GM23248 (cell line): ENCODE results near the gene LPIN3. TPM values are rescaled to one million over a fixed set of nuclear protein-coding genes. Genes with fewer than 3 reads are reported as not detected.

Experiments used
- DNase-seq: peaks from one replicate; pipeline ENCODE4 v3.0.0-alpha.2; 2015
- H2AFZ ChIP-seq: fragments of 200-600 bp; sonication (generic); 2 replicates; pipeline ENCODE4 v1.6.1; 2016; ENCODE audit warnings: antibody characterized with exemption
- H3F3A ChIP-seq: fragments of 200-600 bp; sonication (generic); 2 replicates; pipeline ENCODE4 v1.6.1; 2016; ENCODE audit warnings: mild to moderate bottlenecking, antibody characterized with exemption, mixed run types; ENCODE audit not compliant: insufficient read depth
- H3K27ac ChIP-seq: fragments of 200-600 bp; sonication (generic); 2 replicates; pipeline ENCODE4 v1.5.1; 2016; ENCODE audit warnings: mild to moderate bottlenecking
- H3K27me3 ChIP-seq: fragments of 200-600 bp; sonication (generic); replicated peaks from 2 replicates; pipeline ENCODE4 v1.6.1; 2016; ENCODE audit warnings: mild to moderate bottlenecking; ENCODE audit not compliant: insufficient read depth
- H3K36me3 ChIP-seq: fragments of 200-600 bp; sonication (generic); 2 replicates; pipeline ENCODE4 v1.6.1; 2016; ENCODE audit warnings: low read depth, mild to moderate bottlenecking
- H3K4me1 ChIP-seq: fragments of 200-600 bp; sonication (generic); 2 replicates; pipeline ENCODE4 v1.6.1; 2016; ENCODE audit warnings: mild to moderate bottlenecking; ENCODE audit not compliant: insufficient read depth
- H3K4me2 ChIP-seq: fragments of 200-600 bp; sonication (generic); one replicate; pipeline ENCODE4 v1.6.1; 2016; ENCODE audit warnings: mild to moderate bottlenecking; ENCODE audit not compliant: unreplicated experiment
- H3K4me3 ChIP-seq: fragments of 200-600 bp; sonication (generic); 2 replicates; pipeline ENCODE4 v1.5.1; 2016; ENCODE audit warnings: mild to moderate bottlenecking
- H3K79me2 ChIP-seq: fragments of 200-600 bp; sonication (generic); 2 replicates; pipeline ENCODE4 v1.6.1; 2016; ENCODE audit warnings: mild to moderate bottlenecking; ENCODE audit not compliant: insufficient read depth
- H3K9ac ChIP-seq: fragments of 200-600 bp; sonication (generic); 2 replicates; pipeline ENCODE4 v1.6.1; 2016; ENCODE audit warnings: mild to moderate bottlenecking
- H3K9me2 ChIP-seq: fragments of 200-600 bp; sonication (generic); 2 replicates; pipeline ENCODE4 v1.6.1; 2016; ENCODE audit warnings: mixed run types, mild to moderate bottlenecking, moderate library complexity; ENCODE audit not compliant: insufficient read depth
- H3K9me3 ChIP-seq: fragments of 200-600 bp; sonication (generic); one replicate; pipeline ENCODE4 v1.6.1; 2017; ENCODE audit warnings: low read depth
- H4K20me1 ChIP-seq: fragments of 200-600 bp; sonication (generic); 2 replicates; pipeline ENCODE4 v1.6.0; 2016; ENCODE audit not compliant: insufficient read depth
- EZH2 ChIP-seq: fragments of 200-600 bp; sonication (generic); IDR thresholded peaks from 2 replicates; pipeline ENCODE4 v1.6.1; 2018; ENCODE audit warnings: antibody characterized with exemption, mild to moderate bottlenecking; ENCODE audit not compliant: insufficient read depth, poor library complexity, severe bottlenecking
- EZH2phosphoT487 ChIP-seq: fragments of 200-600 bp; sonication (generic); IDR thresholded peaks from 2 replicates; pipeline ENCODE4 v1.6.1; 2018; ENCODE audit warnings: antibody characterized with exemption, moderate library complexity, mild to moderate bottlenecking, low read depth; ENCODE audit not compliant: insufficient read depth
- WGBS, 2 experiments: methylation state at CpG; one replicate each; pipeline ENCODE4 v1.1.6; 2015 to 2017; ENCODE audit warnings: low lambda C conversion rate in 2 of 2, low coverage in 1 of 2; ENCODE audit errors: missing lambda C conversion rate in 2 of 2; 5-methylcytosine and 5-hydroxymethylcytosine counted together
- in situ Hi-C: fragments of 300-500 bp; cut with MboI; formaldehyde crosslinking; loops from 2 replicates; pipeline ENCODE4 v1.15.0; 2020
- polyA plus RNA-seq: library from polyadenylated mRNA; unstranded; fragments of >200 nt; fragmentation: Nextera tagmentation; extraction: Ambion mirVana; gene quantifications from 2 replicates; pipeline ENCODE4 v1.2.1, GENCODE V29; 2016
- total RNA-seq: library from RNA; depleted of rRNA; stranded (reverse); fragments of >200 nt; shearing (Covaris generic); gene quantifications from 2 replicates; pipeline ENCODE4 v1.2.3, GENCODE V29; 2014

Gene LPIN3
- total and polyA plus RNA-seq, 2 experiments from 2014 or later = 11.5 to 13.0 TPM

DNA sequence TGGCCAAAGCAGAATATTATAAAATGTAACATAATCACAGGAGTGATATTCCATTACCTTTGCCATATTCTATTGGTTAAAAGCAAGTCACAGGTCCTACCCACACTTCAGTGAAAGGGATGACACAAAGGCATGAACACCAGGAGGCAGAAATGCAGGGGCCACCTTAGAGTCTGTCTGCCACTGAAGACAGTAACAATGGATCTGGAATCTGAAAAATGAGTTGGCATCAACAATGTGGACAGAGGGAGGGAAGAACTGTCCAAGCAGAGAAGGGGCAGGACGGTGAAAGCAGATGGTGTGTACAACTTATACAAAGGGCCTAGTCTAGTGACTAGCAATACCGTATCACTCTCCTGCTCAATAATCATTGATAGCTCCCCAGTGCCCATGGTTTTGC lies 6.6 kb upstream of the LPIN3 start:
- Histone ChIP-seq H3K79me2 (no peaks in the 10 kb centered on the region), H3K27me3 (no peaks in the 10 kb centered on the region), H3K4me1 (peaks cover 11% of the 10 kb centered on the region), H3K9me2 (no peaks in the 10 kb centered on the region), H3F3A (peaks cover 12% of the 10 kb centered on the region), H4K20me1 (no peaks in the 10 kb centered on the region), H3K9ac (no peak overlapping the region), H3K27ac (no peak overlapping the region), H3K4me3 (no peak overlapping the region), H3K9me3 (no peaks in the 10 kb centered on the region), H2AFZ (no peak overlapping the region), H3K4me2 (no peak overlapping the region), H3K36me3 (no peaks in the 10 kb centered on the region)
- in situ Hi-C loops = loop anchor here (25.0 kb wide), 1 partner anchor 347 kb away; no protein-coding TSS in a partner anchor
- no peak for DNase-seq
- 83 to 96% methylated on average over 2 of the region's 2 CpGs for WGBS, 2 experiments
- no peak for TF ChIP-seq EZH2phosphoT487

DNA sequence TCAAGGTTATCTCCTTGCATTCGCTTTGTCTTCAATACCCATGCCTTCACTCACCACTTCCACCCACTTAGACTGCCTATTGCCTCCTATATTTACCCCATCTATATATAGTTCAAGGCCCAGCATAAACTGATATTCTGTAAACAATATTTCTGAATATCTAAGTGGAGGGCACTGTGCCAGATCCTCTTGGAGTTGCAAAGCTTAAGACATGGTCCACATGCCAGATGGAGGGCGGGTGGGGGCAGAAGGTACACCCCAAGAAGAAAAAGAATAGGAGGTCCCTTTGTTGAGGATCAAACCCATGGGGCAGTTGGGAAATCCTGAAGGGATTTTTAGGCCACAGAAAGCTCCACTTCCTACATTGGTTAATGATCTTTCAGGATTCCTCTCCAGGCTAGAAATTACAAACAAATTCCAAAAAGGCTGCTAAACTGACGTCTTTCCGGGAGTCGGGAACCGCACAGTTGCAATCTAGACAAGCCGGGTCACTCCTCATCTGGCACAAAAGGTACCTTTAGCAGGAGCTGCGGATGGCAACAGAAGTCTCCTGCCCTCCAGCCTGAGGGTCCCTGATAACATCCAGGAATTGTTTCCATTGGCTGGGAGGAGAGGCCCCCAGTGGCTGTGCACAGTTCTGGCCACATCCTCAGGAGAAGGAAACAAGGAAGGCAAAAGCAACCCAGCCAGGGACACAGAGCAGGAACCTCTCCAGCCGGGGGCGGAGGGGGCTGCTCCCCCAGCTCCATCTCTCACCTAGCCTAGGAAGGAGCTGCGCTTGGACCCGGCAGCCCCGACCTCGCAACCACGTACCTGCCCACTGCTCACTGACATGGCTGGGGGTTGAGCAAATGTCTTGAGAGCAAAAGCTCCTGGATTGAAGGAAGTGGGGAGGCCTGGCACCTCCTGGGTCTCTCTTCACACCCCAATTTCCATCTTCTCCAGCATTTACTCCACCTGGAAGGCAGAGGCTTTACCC lies 5.9 kb upstream of the LPIN3 start:
- no peaks in the 10 kb centered on the region for H3K9me2 ChIP-seq
- no peak for TF ChIP-seq EZH2
- H3K4me3 ChIP-seq = no peak overlapping the region
- H3K27ac ChIP-seq = no peak overlapping the region
- H4K20me1 ChIP-seq = no peaks in the 10 kb centered on the region
- H3K9me3 ChIP-seq = no peaks in the 10 kb centered on the region
- 93 to 95% methylated on average over 15 of the region's 15 CpGs for WGBS, 2 experiments
- no peaks in the 10 kb centered on the region for H3K27me3 ChIP-seq
- H3K4me2 ChIP-seq = no peak overlapping the region
- no peak overlapping the region for H2AFZ ChIP-seq
- peaks cover 8% of the 10 kb centered on the region; the same call in 1 of the 2 replicates for H3K4me1 ChIP-seq
- peaks cover 8% of the 10 kb centered on the region for H3F3A ChIP-seq
- no peak for DNase-seq
- in situ Hi-C loops = loop anchor here (25.0 kb wide), 1 partner anchor 347 kb away; no protein-coding TSS in a partner anchor
- H3K36me3 ChIP-seq = no peaks in the 10 kb centered on the region
- no peak overlapping the region for H3K9ac ChIP-seq
- H3K79me2 ChIP-seq = no peaks in the 10 kb centered on the region

DNA sequence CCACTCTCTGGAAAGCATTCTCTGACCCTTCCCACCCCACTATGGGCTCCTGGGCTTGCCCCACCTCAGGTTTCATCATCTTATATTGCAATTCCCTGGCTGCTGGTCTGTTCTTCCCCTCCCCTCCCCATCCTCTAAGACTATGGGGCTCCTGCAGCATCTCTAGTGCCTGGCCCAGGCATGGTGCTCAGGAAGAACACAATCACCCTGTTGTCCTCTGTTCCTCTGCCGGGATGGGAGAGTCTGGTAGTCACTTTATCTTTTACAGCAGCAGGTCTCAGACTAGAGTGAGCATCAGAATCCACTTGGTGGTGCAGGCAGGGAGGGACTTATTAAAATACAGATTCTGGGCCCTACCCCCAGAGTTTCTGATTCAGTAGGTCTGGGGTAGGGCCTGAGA lies 5.0 kb upstream of the LPIN3 start:
- no peak overlapping the region for H3K27ac ChIP-seq
- H3K9me2 ChIP-seq = no peaks in the 10 kb centered on the region
- in situ Hi-C loops = loop anchor here (25.0 kb wide), 1 partner anchor 348 kb away; no protein-coding TSS in a partner anchor

DNA sequence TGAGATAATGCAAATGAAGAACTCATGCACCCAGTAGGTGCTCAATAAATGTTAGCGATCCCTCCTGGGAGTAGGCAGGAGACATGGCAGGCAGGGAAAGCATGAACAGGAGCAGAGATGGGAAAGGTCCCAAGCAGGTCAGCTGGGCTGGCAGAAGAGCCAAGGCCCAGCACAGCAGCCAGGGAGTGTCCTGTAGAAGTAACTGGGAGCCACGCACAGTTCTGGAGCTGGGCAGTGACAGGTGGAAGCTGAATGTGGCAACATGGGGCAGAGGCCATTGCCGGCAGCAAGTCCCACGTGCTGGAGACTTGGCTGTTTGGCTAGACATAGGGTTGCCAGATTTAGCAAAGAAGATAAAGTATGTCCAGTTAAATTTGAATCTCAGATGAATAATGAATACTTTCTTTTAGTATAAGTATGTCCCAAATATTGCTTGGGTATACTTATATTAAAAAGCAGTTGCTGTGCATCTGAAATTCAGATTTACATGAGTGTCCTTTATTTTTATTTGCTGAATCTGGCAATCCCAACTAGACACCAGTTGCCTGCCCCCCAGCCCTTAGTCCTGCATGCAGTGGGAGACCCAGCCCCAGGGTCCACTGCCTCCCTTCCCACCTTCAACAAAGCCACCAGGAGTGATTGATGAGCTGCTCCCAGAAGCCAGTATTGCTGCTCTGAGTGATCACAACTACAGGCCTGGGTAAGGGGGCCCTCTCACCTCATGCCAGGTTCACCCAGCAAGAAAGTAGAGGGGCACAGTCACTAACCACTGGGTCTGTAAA lies 3.7 kb upstream of the LPIN3 start:
- DNase-seq = no peak
- H3K79me2 ChIP-seq = 0 out of 2 replicates have a peak, but pooled peaks cover 8% of the 10 kb centered on the region
- no peak overlapping the region for H3K9ac ChIP-seq
- TF ChIP-seq EZH2 (no peak), EZH2phosphoT487 (no peak)
- H3F3A ChIP-seq = no peaks in the 10 kb centered on the region
- no peaks in the 10 kb centered on the region for H3K9me3 ChIP-seq
- no peak overlapping the region for H2AFZ ChIP-seq
- no peak overlapping the region for H3K27ac ChIP-seq
- 98 to 100% methylated on average over 4 of the region's 4 CpGs for WGBS, 2 experiments
- H3K4me2 ChIP-seq = no peak overlapping the region
- no peaks in the 10 kb centered on the region for H3K27me3 ChIP-seq
- no peaks in the 10 kb centered on the region for H3K9me2 ChIP-seq
- no peak overlapping the region for H3K4me3 ChIP-seq
- no peaks in the 10 kb centered on the region for H3K4me1 ChIP-seq
- no peaks in the 10 kb centered on the region for H4K20me1 ChIP-seq
- in situ Hi-C loops = loop anchor here (25.0 kb wide), 1 partner anchor 350 kb away; no protein-coding TSS in a partner anchor
- no peaks in the 10 kb centered on the region for H3K36me3 ChIP-seq

More for the DNA sequence above, 5.0 kb upstream of the LPIN3 start:
- Histone ChIP-seq H3K4me1 (no peaks in the 10 kb centered on the region), H3K9ac (no peak overlapping the region), H3K9me3 (no peaks in the 10 kb centered on the region), H2AFZ (no peak overlapping the region), H3F3A (no peaks in the 10 kb centered on the region), H3K4me2 (no peak overlapping the region), H4K20me1 (no peaks in the 10 kb centered on the region), H3K79me2 (no peaks in the 10 kb centered on the region), H3K36me3 (no peaks in the 10 kb centered on the region), H3K4me3 (no peak overlapping the region), H3K27me3 (no peaks in the 10 kb centered on the region)
- no peak for TF ChIP-seq EZH2phosphoT487
- TF ChIP-seq EZH2 = no peak
- WGBS, 2 experiments = 38 to 65% methylated on average over 1 of the region's 1 CpG
- no peak for DNase-seq
